Smooth muscle cell of the brain vasculature (primary cell): Measurements from ENCODE around the gene CLCN7.

ENCODE experiments used
- DNase-seq: peaks from one replicate; pipeline ENCODE4 v3.0.0-alpha.2; 2012; ENCODE audit warnings: low read depth, low spot score

Gene CLCN7

GRCh38 chr16:1464196-1464893 lies 10.5 kb downstream of the CLCN7 start:
- DNase-seq, result no peak

GRCh38 chr16:1461146-1461545 lies 13.7 kb downstream of the CLCN7 start:
- DNase-seq, result no peak

- no peak for DNase-seq
Observed at GRCh38 chr16:1460602-1461138, 14.2 kb downstream of the CLCN7 start.

GRCh38 chr16:1459967-1460366 lies 14.9 kb downstream of the CLCN7 start:
- DNase-seq, result no peak

GRCh38 chr16:1458977-1459341 lies 15.9 kb downstream of the CLCN7 start:
- no peak for DNase-seq

- no peak for DNase-seq
Observed at GRCh38 chr16:1458336-1458976, 16.4 kb downstream of the CLCN7 start.

- DNase-seq, result no peak
Observed at GRCh38 chr16:1457489-1458245, 17.2 kb downstream of the CLCN7 start.

- no peak for DNase-seq
Observed at GRCh38 chr16:1456951-1457350, 17.9 kb downstream of the CLCN7 start.

GRCh38 chr16:1455190-1456171 lies 19.3 kb downstream of the CLCN7 start:
- no peak for DNase-seq

GRCh38 chr16:1454561-1454960 lies 20.3 kb downstream of the CLCN7 start:
- no peak for DNase-seq

- DNase-seq, result no peak
Observed at GRCh38 chr16:1453316-1453715, 21.5 kb downstream of the CLCN7 start.

GRCh38 chr16:1452530-1452929 lies 22.3 kb downstream of the CLCN7 start:
- DNase-seq, result no peak

- no peak for DNase-seq
Observed at GRCh38 chr16:1451702-1452392, 23.0 kb downstream of the CLCN7 start.

- no peak for DNase-seq
Observed at GRCh38 chr16:1450841-1451240, 24.0 kb downstream of the CLCN7 start.

- DNase-seq, result no peak
Observed at GRCh38 chr16:1450218-1450617, 24.6 kb downstream of the CLCN7 start.

- no peak for DNase-seq
Observed at GRCh38 chr16:1449201-1449788, 25.5 kb downstream of the CLCN7 start.

- DNase-seq, result no peak
Observed at GRCh38 chr16:1448536-1449116, 26.2 kb downstream of the CLCN7 start.

GRCh38 chr16:1447965-1448364 lies 26.9 kb downstream of the CLCN7 start:
- DNase-seq, result no peak

GRCh38 chr16:1446296-1447080 lies 28.3 kb downstream of the CLCN7 start:
- DNase-seq, result no peak
